NCI-H128 (cell line): Measurements from ENCODE around the gene CCNF.
"Not testable (repeated sequence)": the region's sequence is repeated elsewhere in the genome, so short reads cannot be mapped to it uniquely, and the experiment has no call there.

Experiments used
- DNase-seq: peaks from one replicate; lab custom pipeline; 2025; ENCODE audit not compliant: unreplicated experiment; lab: John Stamatoyannopoulos, UW

CCNF gene

GRCh38 chr16:2427526-2427925 lies 1.7 kb upstream of the CCNF start:
- DNase-seq = no peak

GRCh38 chr16:2428051-2428783 lies 1.0 kb upstream of the CCNF start:
- no peak for DNase-seq

DNA sequence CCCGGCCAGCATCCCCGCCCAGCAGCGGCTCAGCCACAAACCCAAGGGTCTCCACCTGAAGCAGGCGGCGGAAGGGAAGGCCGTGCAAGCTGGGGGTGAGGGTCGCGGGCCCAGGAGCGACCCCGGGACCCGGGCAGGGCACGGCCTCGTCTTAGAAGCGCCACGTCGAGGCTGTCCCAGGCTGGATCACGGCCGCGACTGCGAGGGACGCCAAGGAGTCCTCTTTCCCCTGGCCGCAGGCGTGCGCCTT lies 538 bp upstream of the CCNF start:
- DNase-seq = no peak

DNA sequence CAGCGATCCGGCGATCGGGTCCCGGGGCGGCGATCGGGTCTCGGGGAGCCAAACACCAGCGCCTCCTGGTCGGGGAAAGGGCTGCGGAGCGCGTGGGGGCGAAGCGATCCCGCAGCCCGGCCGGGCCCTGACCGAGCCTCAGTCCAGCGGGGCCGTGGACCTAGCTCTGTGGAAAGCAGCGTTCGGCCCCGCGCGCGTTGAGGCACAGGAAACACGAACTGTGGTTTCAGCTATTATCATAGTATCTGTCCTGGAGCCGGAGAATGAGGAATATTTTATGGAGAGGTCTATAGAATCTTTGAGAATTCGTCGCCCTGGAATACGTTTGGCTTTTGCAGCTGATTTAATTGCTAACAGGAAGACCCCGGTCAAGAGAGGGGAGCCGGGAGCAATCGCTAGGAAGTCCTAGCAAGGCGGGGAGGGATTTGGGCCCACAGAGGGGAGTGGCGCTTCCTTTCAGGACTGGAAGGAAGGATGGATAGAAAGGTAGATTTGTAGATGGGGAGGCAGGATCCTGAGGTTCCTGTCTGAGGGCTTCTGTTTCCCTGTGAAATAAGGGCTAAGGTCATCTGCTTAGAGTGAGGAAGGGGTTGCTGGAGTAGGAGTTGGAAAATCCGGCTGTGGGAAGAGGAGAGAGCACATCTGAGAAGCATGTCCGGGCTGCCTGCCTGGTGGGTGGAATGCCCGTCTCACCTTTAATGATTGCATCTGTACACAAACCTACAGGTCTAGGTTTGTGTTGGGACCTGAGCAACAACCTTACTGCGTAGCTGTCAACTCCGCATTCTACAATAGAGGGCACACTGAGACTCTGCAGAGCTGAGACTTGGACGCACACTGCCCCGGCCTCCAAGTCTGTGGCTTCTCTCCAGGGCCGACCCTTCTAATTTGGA lies 770 bp downstream of the CCNF start:
- DNase-seq = peak; percentile 22

- DNase-seq = no peak
Observed at GRCh38 chr16:2432286-2432685, 3.0 kb downstream of the CCNF start.

DNA sequence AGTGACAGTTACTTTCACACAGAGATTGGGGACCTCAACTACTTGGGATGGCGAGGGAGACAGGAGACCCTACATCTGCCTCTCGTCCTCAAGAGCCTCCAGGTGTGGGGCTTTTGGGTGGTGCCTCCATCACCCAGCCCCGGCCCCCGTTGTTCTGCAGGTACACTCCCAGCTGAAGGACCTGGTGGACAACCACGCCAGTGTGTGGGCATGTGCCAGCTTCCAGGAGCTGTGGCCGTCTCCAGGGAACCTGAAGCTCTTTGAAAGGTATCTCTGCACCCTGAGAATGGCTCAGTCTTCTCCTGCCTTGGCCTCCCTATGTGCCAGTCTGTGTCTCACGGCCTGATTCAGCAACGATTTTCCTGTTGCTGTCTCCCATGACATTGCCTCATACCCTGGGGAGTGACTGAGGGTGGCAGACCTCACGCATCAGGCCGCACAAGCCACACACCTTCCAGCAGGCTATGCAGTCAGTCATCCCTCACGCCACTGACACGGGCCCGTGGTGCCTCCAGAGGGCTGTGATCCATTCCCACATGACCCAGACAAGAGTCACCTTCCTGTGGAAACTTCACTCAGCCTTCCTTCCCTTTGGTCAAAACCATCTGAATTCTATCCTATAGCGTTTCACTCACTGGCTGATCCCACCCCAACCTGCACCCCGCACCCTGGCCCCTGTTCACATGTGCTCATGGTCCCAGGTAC lies 3.7 kb downstream of the CCNF start:
- no peak for DNase-seq

DNA sequence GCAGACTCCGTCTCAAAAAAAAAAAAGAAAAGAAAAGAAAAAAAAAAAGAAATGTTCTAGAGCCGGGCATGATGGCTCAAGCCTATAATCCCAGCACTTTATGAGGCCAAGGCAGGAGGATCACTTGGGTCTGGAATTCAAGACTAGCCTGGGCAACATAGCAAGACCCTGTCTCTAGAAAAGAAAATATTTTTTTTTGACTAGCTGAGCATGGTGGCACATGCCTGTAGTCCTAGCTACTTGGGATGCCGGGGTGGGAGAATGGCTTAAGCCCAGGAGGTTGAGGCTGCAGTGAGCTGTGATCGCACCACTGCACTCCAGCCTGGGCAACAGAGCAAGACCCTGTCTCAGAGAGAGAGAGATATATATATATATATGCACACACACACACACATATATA lies 6.0 kb downstream of the CCNF start:
- DNase-seq = not testable (repeated sequence)

- no peak for DNase-seq
Observed at GRCh38 chr16:2436110-2436509, 6.9 kb downstream of the CCNF start.

GRCh38 chr16:2437032-2437790 lies 8.0 kb downstream of the CCNF start:
- DNase-seq = no peak

- no peak for DNase-seq
Observed at GRCh38 chr16:2438121-2438520, 8.9 kb downstream of the CCNF start.

GRCh38 chr16:2439598-2439997 lies 10.4 kb downstream of the CCNF start:
- DNase-seq = no peak

GRCh38 chr16:2441143-2441804 lies 12.0 kb downstream of the CCNF start:
- not testable (repeated sequence) for DNase-seq

- no peak for DNase-seq
Observed at GRCh38 chr16:2443555-2443954, 14.3 kb downstream of the CCNF start.

DNA sequence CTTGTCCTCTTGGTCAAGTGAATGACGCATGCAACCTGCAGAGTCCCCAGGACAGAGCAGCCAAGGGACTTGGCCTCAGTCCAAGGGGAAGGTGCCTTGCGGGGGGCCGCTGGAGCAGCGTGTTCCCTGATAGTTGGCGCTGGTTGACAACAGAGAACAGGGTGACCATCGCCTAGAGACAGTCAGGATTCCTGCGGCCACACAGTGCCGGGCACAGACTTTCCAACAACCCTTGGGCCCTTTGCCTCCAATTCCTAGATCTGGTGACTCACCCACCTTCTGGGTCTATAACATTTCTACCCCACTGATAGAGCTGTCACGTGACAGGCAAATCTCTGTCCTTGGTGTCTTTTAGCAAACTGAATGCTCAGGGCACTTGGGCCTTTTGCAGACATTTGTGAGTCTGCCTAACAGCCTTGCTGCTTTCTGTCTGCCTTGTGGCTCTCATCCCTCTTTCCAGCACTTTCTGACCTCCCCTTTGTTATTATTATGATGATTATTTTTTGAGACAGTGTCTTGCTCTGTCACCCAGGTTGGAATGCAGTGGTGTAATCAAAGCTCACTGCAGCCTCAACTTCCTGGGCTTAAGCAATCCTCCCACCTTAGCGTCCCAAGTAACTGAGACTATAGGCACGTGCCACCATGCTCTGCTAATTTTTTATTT lies 18.8 kb downstream of the CCNF start:
- no peak for DNase-seq

GRCh38 chr16:2449118-2449517 lies 19.9 kb downstream of the CCNF start:
- DNase-seq = no peak

DNA sequence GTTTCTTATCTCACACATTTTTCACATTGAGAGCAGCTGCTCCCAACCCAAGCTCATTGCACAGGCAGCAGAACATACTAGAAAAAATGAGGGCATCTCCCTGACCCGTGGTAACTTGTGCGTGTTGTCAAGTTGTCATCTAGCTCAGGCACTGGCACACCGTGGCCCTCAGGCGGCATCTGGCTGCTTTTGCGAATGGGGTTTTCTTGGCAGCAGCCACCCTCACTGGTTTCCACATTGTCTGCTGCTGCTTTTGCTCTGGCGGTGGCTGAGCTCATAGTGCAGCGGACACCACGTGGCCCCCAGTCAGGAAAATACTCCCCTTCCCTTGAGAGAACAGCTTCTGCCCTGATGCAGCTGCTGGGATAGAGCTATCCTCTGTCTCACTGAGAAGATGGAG lies 21.3 kb downstream of the CCNF start:
- no peak for DNase-seq

DNA sequence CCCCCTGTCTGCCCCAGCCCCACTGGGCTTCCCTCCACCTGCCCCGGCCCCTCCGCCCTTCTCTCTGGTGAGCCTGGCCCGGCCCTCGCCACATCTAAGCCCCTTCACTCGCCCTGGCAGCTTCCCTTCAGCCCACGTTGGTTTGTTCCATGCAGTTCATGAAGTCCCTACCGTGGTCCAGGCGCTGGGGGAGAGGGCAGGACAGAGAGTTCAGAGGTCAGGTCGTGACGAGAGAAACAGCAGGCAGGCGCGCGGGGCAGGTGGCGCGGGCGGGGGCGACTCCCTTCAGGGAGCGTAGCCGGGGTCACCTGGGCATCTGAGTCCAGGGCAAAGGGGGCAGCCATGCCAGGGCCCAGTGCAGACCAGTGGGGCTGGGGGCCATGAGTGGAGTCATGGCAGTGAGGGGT lies 21.7 kb downstream of the CCNF start:
- no peak for DNase-seq

DNA sequence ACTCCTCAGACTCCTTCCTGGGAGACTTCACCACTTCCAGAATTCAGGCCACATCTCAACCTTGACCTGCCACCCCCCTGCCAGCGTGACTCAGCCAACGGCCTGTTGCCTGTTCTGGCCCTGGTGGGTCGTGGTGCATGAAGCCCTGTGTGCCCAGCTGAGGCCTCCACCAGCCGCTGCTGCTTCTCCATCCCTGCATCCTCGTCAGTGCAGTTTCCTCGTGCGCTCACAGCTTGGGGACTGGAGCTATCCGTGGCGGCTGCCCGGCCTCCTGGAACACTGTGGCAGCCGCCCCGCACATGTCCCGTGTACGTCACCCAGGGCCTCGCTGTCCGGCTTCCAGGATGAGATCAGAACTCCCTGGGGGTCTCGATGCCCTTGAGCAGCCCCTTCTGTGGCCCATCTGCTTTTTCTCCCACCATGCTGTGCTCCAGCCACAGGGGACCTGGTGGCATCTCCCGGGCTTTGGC lies 22.6 kb downstream of the CCNF start:
- no peak for DNase-seq

DNA sequence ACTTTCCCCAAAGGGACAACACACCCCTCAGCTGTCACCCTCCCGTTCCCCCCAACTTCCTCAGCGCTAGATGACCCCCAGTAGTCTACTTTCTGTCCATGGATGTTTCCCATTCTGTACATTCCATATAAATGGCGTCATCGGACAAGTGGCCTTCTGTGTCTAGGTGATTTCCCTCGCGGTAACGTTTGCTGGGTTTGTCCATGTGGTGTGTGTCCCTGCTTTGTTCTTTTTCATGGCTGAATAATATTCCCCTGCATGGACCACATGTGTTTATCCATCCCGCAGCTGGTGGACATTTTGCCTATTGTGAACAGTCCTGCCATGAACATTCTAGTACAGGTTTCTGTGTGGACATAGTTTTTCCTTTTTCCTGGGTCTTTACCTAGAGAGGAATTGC lies 23.4 kb downstream of the CCNF start:
- no peak for DNase-seq
